ENCODE results near the gene ANKH.
A peak's percentile ranks its signal among the peaks of the same experiment; 100 is the strongest.

The ANKH gene

DNA sequence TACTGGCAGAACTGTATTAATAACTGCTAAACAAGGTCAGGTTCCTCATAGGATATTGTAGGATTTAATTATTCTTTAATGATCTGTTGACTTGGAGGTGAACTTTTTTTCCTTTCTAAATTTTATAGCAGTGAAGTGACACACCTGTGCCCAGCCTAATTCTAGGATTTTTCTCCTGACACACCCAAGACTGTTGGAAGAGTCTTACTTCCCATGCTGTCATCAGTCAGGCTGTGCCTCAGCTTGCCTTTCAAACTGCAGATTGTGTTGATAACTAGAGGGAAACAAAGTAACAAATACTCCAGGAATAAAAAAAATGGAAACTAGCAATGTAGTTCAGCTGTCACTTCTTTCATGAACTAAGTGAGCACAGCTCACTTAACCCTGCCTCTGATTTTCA lies 185.1 kb downstream of the ANKH start:
- no peak for DNase-seq (ENCODE audit: low read depth)
- TF ChIP-seq, protein P1, sequence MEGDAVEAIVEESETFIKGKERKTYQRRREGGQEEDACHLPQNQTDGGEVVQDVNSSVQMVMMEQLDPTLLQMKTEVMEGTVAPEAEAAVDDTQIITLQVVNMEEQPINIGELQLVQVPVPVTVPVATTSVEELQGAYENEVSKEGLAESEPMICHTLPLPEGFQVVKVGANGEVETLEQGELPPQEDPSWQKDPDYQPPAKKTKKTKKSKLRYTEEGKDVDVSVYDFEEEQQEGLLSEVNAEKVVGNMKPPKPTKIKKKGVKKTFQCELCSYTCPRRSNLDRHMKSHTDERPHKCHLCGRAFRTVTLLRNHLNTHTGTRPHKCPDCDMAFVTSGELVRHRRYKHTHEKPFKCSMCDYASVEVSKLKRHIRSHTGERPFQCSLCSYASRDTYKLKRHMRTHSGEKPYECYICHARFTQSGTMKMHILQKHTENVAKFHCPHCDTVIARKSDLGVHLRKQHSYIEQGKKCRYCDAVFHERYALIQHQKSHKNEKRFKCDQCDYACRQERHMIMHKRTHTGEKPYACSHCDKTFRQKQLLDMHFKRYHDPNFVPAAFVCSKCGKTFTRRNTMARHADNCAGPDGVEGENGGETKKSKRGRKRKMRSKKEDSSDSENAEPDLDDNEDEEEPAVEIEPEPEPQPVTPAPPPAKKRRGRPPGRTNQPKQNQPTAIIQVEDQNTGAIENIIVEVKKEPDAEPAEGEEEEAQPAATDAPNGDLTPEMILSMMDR (IDR thresholded peaks at IDR 0.05; ENCODE audit: low read length, missing control alignments): no peak
- no peak overlapping the region for H3K4me3 ChIP-seq (replicated peaks; ENCODE audit: low read depth, low read length)

- no peak overlapping the region for H3K4me3 ChIP-seq (replicated peaks; ENCODE audit: low read depth, low read length)
- peak; percentile 74 for DNase-seq (ENCODE audit: low read depth)
- TF ChIP-seq, protein P1 (IDR thresholded peaks at IDR 0.05; ENCODE audit: low read length, missing control alignments): peak; percentile 75
These were observed 185.8 kb downstream of the ANKH start for GRCh38 chr5:14685757-14686156.

GRCh38 chr5:14684757-14685156 lies 186.8 kb downstream of the ANKH start:
- no peak overlapping the region for H3K4me3 ChIP-seq (replicated peaks; ENCODE audit: low read depth, low read length)
- no peak for DNase-seq (ENCODE audit: low read depth)
- TF ChIP-seq, protein P1 (IDR thresholded peaks at IDR 0.05; ENCODE audit: low read length, missing control alignments): no peak

DNA sequence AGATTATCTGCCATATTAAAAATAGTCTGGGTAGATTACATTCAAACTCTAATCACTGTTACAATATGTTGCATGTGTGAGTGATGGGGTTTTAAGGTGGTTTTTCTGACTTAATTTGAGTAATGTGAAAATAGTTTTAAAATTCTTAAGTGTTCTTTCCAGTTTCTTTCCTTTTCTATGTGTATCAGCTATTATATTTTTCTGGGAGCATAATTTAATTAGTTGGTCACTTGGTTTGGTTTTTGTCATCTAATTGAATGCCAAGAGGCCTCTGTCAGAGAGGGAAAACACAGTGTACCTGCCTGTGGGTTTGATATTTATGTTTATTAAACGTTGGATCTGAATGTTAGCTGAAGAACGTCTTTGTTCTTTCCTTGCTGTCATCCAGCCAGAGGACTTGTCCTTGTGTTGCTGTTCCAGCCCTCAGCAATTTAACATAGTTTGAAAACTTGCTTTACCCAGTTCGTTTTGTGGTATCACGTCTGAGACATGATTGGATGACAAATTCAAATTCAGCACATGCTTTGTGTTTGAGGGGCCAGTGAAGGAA lies 187.6 kb downstream of the ANKH start:
- no peak overlapping the region for H3K4me3 ChIP-seq (replicated peaks; ENCODE audit: low read depth, low read length)
- TF ChIP-seq, protein P1 (IDR thresholded peaks at IDR 0.05; ENCODE audit: low read length, missing control alignments): no peak
- no peak for DNase-seq (ENCODE audit: low read depth)

GRCh38 chr5:14681236-14681752 lies 190.3 kb downstream of the ANKH start:
- DNase-seq (ENCODE audit: low read depth): no peak
- TF ChIP-seq, protein P1 (IDR thresholded peaks at IDR 0.05; ENCODE audit: low read length, missing control alignments): no peak

DNA sequence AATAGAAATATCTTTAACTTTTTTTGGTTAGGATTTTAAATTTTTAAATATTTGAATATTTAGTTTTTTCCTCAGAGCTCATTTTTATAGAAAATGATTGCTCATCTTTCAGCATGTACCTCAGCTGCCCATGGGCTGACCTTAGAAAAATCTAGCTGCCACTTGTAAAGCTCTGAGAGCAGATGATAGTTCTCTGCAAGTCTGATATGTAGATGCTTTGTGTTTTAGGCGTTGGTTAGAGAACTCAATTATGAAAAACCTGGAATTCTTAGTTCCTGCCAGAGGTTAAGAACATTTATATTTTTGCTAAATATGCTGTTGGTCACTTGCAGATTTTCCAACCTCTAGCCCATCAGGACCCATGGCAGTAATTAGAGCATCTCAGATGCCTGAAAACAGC lies 192.0 kb downstream of the ANKH start:
- DNase-seq (ENCODE audit: low read depth): no peak
- H3K4me3 ChIP-seq (replicated peaks; ENCODE audit: low read depth, low read length): no peak overlapping the region
- TF ChIP-seq, protein P1 (IDR thresholded peaks at IDR 0.05; ENCODE audit: low read length, missing control alignments): no peak

More at GRCh38 chr5:14681236-14681752, 190.3 kb downstream of the ANKH start:
- no peak overlapping the region for H3K4me3 ChIP-seq (replicated peaks; ENCODE audit: low read depth, low read length)

GRCh38 chr5:14678773-14679334 lies 192.7 kb downstream of the ANKH start:
- TF ChIP-seq, protein P1 (IDR thresholded peaks at IDR 0.05; ENCODE audit: low read length, missing control alignments): no peak
- DNase-seq (ENCODE audit: low read depth): no peak
- no peak overlapping the region for H3K4me3 ChIP-seq (replicated peaks; ENCODE audit: low read depth, low read length)
